HCT116 (cell line): Measurements from ENCODE around the gene NEK6. TPM values are rescaled to one million over a fixed set of nuclear protein-coding genes. Genes with fewer than 3 reads are reported as not detected.

ENCODE experiments used
- ATAC-seq: fragments of 200-7000 bp; cut with Tn5 transposase; 2 replicates; pipeline ENCODE4 v1.9.1; 2020; ENCODE audit warnings: mild to moderate bottlenecking, moderate library complexity
- BruUV-seq: library from RNA; stranded (reverse); fragments of 400-500 nt; replicated peaks from 2 replicates; lab custom pipeline; 2021; lab: Mats Ljungman, UMichigan
- CTCF ChIA-PET: fragments of 300-600 bp; sonication (Branson Sonifier 250); formaldehyde crosslinking; loops from one replicate; lab custom pipeline; 2021; ENCODE audit warnings: antibody characterized with exemption; lab: Charles Lee
- POLR2A ChIA-PET: fragments of 300-600, 350-600 bp; sonication (Branson Sonifier 250); formaldehyde crosslinking; loops from one replicate; lab custom pipeline; 2021; ENCODE audit warnings: antibody characterized with exemption; lab: Charles Lee
- RAD21 ChIA-PET, 2 experiments: fragments of 300-600 bp; sonication (Branson Sonifier 250); formaldehyde crosslinking; loops; one replicate each; lab custom pipeline; 2023; ENCODE audit warnings: low total read pairs in 2 of 2; ENCODE audit not compliant: uncharacterized antibody in 2 of 2, unreplicated experiment in 2 of 2, low non-redundant PET in 1 of 2; lab: Charles Lee
- DNase-seq: peaks from one replicate; pipeline ENCODE4 v3.0.0-alpha.2; 2010; ENCODE audit warnings: low read depth, low spot score
- H2AFZ ChIP-seq: fragments of 200-600 bp; shearing (Covaris generic), sonication (generic); 2 replicates; pipeline ENCODE4 v1.6.1; 2017; ENCODE audit warnings: low read depth, mixed run types, mixed read lengths, antibody characterized with exemption, low read length; ENCODE audit not compliant: poor library complexity, severe bottlenecking
- H3K27ac ChIP-seq: 2 replicates; pipeline ENCODE4 v1.5.1; 2012; ENCODE audit warnings: low read depth, low read length
- H3K27me3 ChIP-seq: fragments of 200-600 bp; sonication (generic); 2 replicates; pipeline ENCODE4 v1.6.1; 2016; ENCODE audit warnings: mixed run types, low read length, mixed read lengths; ENCODE audit not compliant: insufficient read depth
- H3K36me3 ChIP-seq, 2 experiments: fragments of 200-500 bp in 1 of 2; fragments of 200-600 bp in 1 of 2; sonication (Bioruptor generic) in 1 of 2; sonication (generic) in 1 of 2; 2 replicates each; pipeline versions ENCODE4 v1.5.1 to v1.6.1; 2014 to 2016; ENCODE audit warnings: low read length in 2 of 2, inconsistent platforms in 1 of 2, mixed read lengths in 1 of 2, mixed run types in 1 of 2; ENCODE audit not compliant: insufficient read depth in 2 of 2, control insufficient read depth in 1 of 2
- H3K4me1 ChIP-seq, 2 experiments: fragments of 200-600 bp in 1 of 2; sonication (generic) in 1 of 2; 2 replicates each; pipeline versions ENCODE4 v1.5.1 to v1.6.1; 2012 to 2017; ENCODE audit warnings: low read length in 2 of 2, inconsistent platforms in 1 of 2, mild to moderate bottlenecking in 1 of 2, mixed read lengths in 1 of 2, mixed run types in 1 of 2, moderate library complexity in 1 of 2; ENCODE audit not compliant: insufficient read depth in 2 of 2, control insufficient read depth in 1 of 2
- H3K4me2 ChIP-seq: fragments of 200-600 bp; sonication (generic); 2 replicates; pipeline ENCODE4 v1.6.1; 2017; ENCODE audit warnings: mixed run types, low read length, mixed read lengths
- H3K4me3 ChIP-seq, 2 experiments: fragments of 200-600 bp in 1 of 2; sonication (generic) in 1 of 2; replicated peaks in 1 of 2; 2 replicates each; pipeline ENCODE4 v1.5.1; 2011 to 2016; ENCODE audit warnings: low read length in 2 of 2, control low read depth in 1 of 2, low read depth in 1 of 2, mild to moderate bottlenecking in 1 of 2, mixed read lengths in 1 of 2, mixed run types in 1 of 2
- H3K79me2 ChIP-seq: fragments of 200-600 bp; sonication (generic); 2 replicates; pipeline ENCODE4 v1.6.1; 2017; ENCODE audit warnings: mild to moderate bottlenecking, mixed run types, low read length, moderate library complexity, mixed read lengths; ENCODE audit not compliant: insufficient read depth
- H3K9ac ChIP-seq: fragments of 200-600 bp; sonication (generic); 2 replicates; pipeline ENCODE4 v1.6.1; 2016; ENCODE audit warnings: low read length, mixed read lengths
- H3K9me2 ChIP-seq: fragments of 200-600 bp; sonication (generic), shearing (Covaris generic); 2 replicates; pipeline ENCODE4 v1.6.1; 2017; ENCODE audit warnings: mixed run types, mild to moderate bottlenecking, moderate library complexity; ENCODE audit not compliant: insufficient read depth
- H3K9me3 ChIP-seq, 2 experiments: fragments of 200-500 bp in 1 of 2; fragments of 200-600 bp in 1 of 2; sonication (Bioruptor generic) in 1 of 2; sonication (generic) in 1 of 2; 2 replicates each; pipeline ENCODE4 v1.6.1; 2014 to 2017; ENCODE audit warnings: low read length in 2 of 2, mixed read lengths in 2 of 2, inconsistent platforms in 1 of 2, low read depth in 1 of 2, mild to moderate bottlenecking in 1 of 2, mixed run types in 1 of 2, moderate library complexity in 1 of 2; ENCODE audit not compliant: control insufficient read depth in 1 of 2, insufficient read depth in 1 of 2
- H4K20me1 ChIP-seq: fragments of 200-600 bp; sonication (generic), shearing (Covaris generic); 2 replicates; pipeline ENCODE4 v1.6.1; 2017; ENCODE audit warnings: mixed run types, mild to moderate bottlenecking, moderate library complexity; ENCODE audit not compliant: insufficient read depth
- CBX3 ChIP-seq: IDR thresholded peaks from 2 replicates; pipeline ENCODE4 v1.6.1; 2012; ENCODE audit warnings: low read depth
- CEBPB ChIP-seq: IDR thresholded peaks from 2 replicates; pipeline ENCODE4 v1.6.1; 2012; ENCODE audit warnings: low read depth
- CTCF ChIP-seq, 3 experiments: fragments of 200-600 bp in 1 of 3; sonication (generic) in 1 of 3; IDR thresholded peaks in 2 of 3; conservative IDR thresholded peaks in 1 of 3; 2 replicates each; pipeline ENCODE4 v1.5.1; 2012 to 2017; ENCODE audit warnings: low read depth in 2 of 3, low read length in 2 of 3, antibody characterized with exemption in 1 of 3, borderline replicate concordance in 1 of 3, control low read depth in 1 of 3, mild to moderate bottlenecking in 1 of 3, mixed read lengths in 1 of 3, mixed run types in 1 of 3, moderate library complexity in 1 of 3; ENCODE audit not compliant: insufficient read depth in 1 of 3
- EGR1 ChIP-seq: IDR thresholded peaks from 2 replicates; pipeline ENCODE4 v1.6.1; 2012; ENCODE audit warnings: low read depth
- ELF1 ChIP-seq: IDR thresholded peaks from 2 replicates; pipeline ENCODE4 v1.6.1; 2012; ENCODE audit warnings: low read depth, borderline replicate concordance
- EZH2phosphoT487 ChIP-seq: fragments of 200-600 bp; IDR thresholded peaks from 2 replicates; pipeline ENCODE4 v1.6.1; 2018; ENCODE audit warnings: antibody characterized with exemption, borderline replicate concordance
- FOSL1 ChIP-seq: IDR thresholded peaks from 2 replicates; pipeline ENCODE4 v1.6.1; 2012; ENCODE audit warnings: low read depth
- MAX ChIP-seq: IDR thresholded peaks from 2 replicates; pipeline ENCODE4 v1.6.1; 2012
- POLR2A ChIP-seq: IDR thresholded peaks from 2 replicates; pipeline ENCODE4 v1.7.0; 2011; ENCODE audit warnings: borderline replicate concordance; ENCODE audit not compliant: insufficient read depth, insufficient read length; ENCODE audit errors: extremely low read depth
- POLR2AphosphoS5 ChIP-seq: IDR thresholded peaks from 2 replicates; pipeline ENCODE4 v1.6.1; 2011; ENCODE audit warnings: mild to moderate bottlenecking, low read depth, low read length, moderate library complexity
- RAD21 ChIP-seq: IDR thresholded peaks from 2 replicates; pipeline ENCODE4 v1.6.1; 2012; ENCODE audit warnings: low read depth, mild to moderate bottlenecking
- REST ChIP-seq: IDR thresholded peaks from 2 replicates; pipeline ENCODE4 v1.6.1; 2012; ENCODE audit warnings: low read depth
- SIN3A ChIP-seq: IDR thresholded peaks from 2 replicates; pipeline ENCODE4 v1.6.1; 2012; ENCODE audit warnings: low read depth
- SP1 ChIP-seq: IDR thresholded peaks from 2 replicates; pipeline ENCODE4 v1.6.1; 2012; ENCODE audit warnings: low read depth
- TCF7L2 ChIP-seq: IDR thresholded peaks from 2 replicates; pipeline ENCODE4 v1.7.0; 2011; ENCODE audit warnings: borderline replicate concordance, inconsistent platforms; ENCODE audit not compliant: insufficient read depth, insufficient read length; ENCODE audit errors: extremely low read depth
- YY1 ChIP-seq: IDR thresholded peaks from 2 replicates; pipeline ENCODE4 v1.6.1; 2011; ENCODE audit warnings: low read length, low read depth, moderate library complexity, mild to moderate bottlenecking; ENCODE audit not compliant: insufficient replicate concordance; ENCODE audit errors: extremely low read depth
- ZBTB33 ChIP-seq: IDR thresholded peaks from 2 replicates; pipeline ENCODE4 v1.6.1; 2011; ENCODE audit warnings: mild to moderate bottlenecking, low read length, moderate library complexity; ENCODE audit not compliant: insufficient replicate concordance; ENCODE audit errors: extremely low read depth
- ZFX ChIP-seq: fragments of 450-650 bp; IDR thresholded peaks from 2 replicates; pipeline ENCODE4 v1.6.1; 2017
- intact Hi-C: fragments of 100-400 bp; cut with micrococcal nuclease; formaldehyde crosslinking; loops from 2 replicates; pipeline ENCODE4 v1.10.0; 2022
- total RNA-seq: library from RNA; stranded (reverse); gene quantifications from one replicate; pipeline ENCODE4 v1.2.1, GENCODE V29; 2021; ENCODE audit not compliant: unreplicated experiment

The NEK6 gene
- total RNA-seq, 1 experiment from 2014 or later = 40.8 TPM

- DNase-seq = no peak
- no peaks in the 10 kb centered on the region for H3K9me3 ChIP-seq
- CTCF ChIA-PET = no interaction called here
- TF ChIP-seq RAD21 = no peak
- no peak for TF ChIP-seq SP1
- no peak for TF ChIP-seq TCF7L2
- no peak for TF ChIP-seq POLR2A
- no peak for TF ChIP-seq YY1
- TF ChIP-seq CBX3 = no peak
- no peak for TF ChIP-seq CEBPB
- TF ChIP-seq EGR1 = no peak
- no peak for TF ChIP-seq POLR2AphosphoS5
- no peak for TF ChIP-seq ZFX
- no peak for TF ChIP-seq EZH2phosphoT487
- TF ChIP-seq MAX = no peak
- TF ChIP-seq CTCF (IDR thresholded peaks at IDR 0.05 in 2 of 3, conservative IDR thresholded peaks at IDR 0.05 in 1 of 3; ENCODE audit: borderline replicate concordance in 1 of 3, insufficient read depth in 1 of 3, low read depth in 2 of 3, low read length in 2 of 3) = no peak
- no peak for TF ChIP-seq ZBTB33
- no peak for TF ChIP-seq FOSL1
- TF ChIP-seq REST = no peak
- no peak for TF ChIP-seq ELF1
- no peak for TF ChIP-seq SIN3A
- TF ChIP-seq, all 23 proteins: peak for 0
- H2AFZ ChIP-seq = no peak overlapping the region
- no peaks in the 10 kb centered on the region for H3K27me3 ChIP-seq
- ChIA-PET POLR2A (no interaction called here), RAD21 (no interaction called here)
- no peak overlapping the region for H3K4me3 ChIP-seq
- intact Hi-C loops = no loop called here
- H3K36me3 ChIP-seq = peaks cover 33 to 48% of the 10 kb centered on the region in 2 experiments
- H3K4me1 ChIP-seq = no peaks in the 10 kb centered on the region
- H3K79me2 ChIP-seq = peaks cover 27% of the 10 kb centered on the region
- no peak overlapping the region for H3K9ac ChIP-seq
- H3K9me2 ChIP-seq = no peaks in the 10 kb centered on the region
- peaks cover 6% of the 10 kb centered on the region; the same call in 1 of the 2 replicates for H4K20me1 ChIP-seq
- no peak overlapping the region for H3K27ac ChIP-seq
- ATAC-seq = no peak
- no peak overlapping the region for H3K4me2 ChIP-seq
- BruUV-seq = no TSS peak
Measured at GRCh38 chr9:124351672-124352468, 94.1 kb downstream of the NEK6 start.
